ENCODE data around the gene MXD4. TPM values are rescaled to one million over a fixed set of nuclear protein-coding genes. Genes with fewer than 3 reads are reported as not detected.
A peak's percentile ranks its signal among the peaks of the same experiment; 100 is the strongest.

MXD4 gene
- total and polyA plus RNA-seq, 9 of the 15 experiments (the other 6 are each of a cell fraction or from before 2014, with no cell fraction given) = 0.06 to 13.5 (median 5.9) TPM

DNA sequence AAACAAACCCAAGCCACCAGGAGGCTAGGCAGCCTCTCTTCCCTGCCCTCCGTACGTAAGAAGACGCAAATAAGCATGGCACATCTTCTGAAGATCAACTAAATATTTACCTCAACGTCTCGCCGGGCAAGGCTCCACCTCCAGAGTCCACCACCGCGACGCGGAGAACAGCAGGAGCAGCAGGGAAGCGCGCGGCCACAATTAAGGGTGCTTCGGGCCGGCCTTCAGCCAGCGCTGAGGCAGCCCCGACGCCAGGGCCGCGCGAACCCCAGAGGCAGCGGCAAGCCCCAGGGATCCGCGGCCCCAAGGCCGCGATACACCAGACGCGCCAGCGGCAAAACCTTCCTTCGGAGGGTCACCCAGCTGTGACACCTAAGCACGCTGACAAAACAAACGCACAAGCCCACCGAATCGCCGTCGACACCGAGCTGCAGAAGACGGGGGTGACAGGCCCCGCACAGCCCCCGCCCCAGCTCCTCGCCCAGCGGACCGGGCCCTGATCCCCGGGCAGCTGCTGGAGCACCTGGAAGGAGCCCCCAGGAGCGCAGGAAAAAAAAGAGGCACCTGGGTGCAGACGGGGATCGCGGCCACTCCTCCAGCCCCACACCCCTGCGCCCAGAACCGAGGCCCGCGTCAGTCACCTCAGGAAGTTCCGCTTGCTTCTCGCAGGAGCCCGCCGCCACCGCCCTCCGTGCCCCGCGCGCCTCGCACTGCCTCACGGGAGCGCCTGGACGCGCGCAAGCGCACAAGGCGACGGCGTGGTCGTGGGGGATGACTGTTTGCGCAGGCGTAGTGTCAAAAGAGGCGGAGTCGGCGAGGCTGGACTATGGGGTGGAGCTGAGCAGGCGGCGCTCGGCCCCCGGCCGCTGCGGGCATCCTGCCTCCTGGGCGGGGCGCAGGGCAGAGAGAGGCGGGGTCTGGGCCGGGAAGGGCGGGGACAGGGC lies 20.2 kb downstream of the MXD4 start, which contains the start of the genes HAUS3 and POLN (continued):
- TF ChIP-seq, protein P1, sequence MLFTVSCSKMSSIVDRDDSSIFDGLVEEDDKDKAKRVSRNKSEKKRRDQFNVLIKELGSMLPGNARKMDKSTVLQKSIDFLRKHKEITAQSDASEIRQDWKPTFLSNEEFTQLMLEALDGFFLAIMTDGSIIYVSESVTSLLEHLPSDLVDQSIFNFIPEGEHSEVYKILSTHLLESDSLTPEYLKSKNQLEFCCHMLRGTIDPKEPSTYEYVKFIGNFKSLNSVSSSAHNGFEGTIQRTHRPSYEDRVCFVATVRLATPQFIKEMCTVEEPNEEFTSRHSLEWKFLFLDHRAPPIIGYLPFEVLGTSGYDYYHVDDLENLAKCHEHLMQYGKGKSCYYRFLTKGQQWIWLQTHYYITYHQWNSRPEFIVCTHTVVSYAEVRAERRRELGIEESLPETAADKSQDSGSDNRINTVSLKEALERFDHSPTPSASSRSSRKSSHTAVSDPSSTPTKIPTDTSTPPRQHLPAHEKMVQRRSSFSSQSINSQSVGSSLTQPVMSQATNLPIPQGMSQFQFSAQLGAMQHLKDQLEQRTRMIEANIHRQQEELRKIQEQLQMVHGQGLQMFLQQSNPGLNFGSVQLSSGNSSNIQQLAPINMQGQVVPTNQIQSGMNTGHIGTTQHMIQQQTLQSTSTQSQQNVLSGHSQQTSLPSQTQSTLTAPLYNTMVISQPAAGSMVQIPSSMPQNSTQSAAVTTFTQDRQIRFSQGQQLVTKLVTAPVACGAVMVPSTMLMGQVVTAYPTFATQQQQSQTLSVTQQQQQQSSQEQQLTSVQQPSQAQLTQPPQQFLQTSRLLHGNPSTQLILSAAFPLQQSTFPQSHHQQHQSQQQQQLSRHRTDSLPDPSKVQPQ (CRISPR knock-in tag; IDR thresholded peaks at IDR 0.05; ENCODE audit: borderline replicate concordance) = no peak
- TF ChIP-seq, protein P2, sequence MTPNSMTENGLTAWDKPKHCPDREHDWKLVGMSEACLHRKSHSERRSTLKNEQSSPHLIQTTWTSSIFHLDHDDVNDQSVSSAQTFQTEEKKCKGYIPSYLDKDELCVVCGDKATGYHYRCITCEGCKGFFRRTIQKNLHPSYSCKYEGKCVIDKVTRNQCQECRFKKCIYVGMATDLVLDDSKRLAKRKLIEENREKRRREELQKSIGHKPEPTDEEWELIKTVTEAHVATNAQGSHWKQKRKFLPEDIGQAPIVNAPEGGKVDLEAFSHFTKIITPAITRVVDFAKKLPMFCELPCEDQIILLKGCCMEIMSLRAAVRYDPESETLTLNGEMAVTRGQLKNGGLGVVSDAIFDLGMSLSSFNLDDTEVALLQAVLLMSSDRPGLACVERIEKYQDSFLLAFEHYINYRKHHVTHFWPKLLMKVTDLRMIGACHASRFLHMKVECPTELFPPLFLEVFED (CRISPR knock-in tag; conservative IDR thresholded peaks at IDR 0.05) = no peak
- TF ChIP-seq RBFOX2 (IDR thresholded peaks at IDR 0.05; ENCODE audit: low read depth, low read length) (peak; percentile 93), KAT7 (CRISPR knock-in tag; IDR thresholded peaks at IDR 0.05; ENCODE audit: borderline replicate concordance) (peak; percentile 90), ZNF79 (CRISPR knock-in tag; IDR thresholded peaks at IDR 0.05; ENCODE audit: low read depth) (no peak), CCNT2 (IDR thresholded peaks at IDR 0.05; ENCODE audit: borderline replicate concordance, extremely low read depth, insufficient read length, low read depth, low read length) (peak; percentile 66), ZC3H4 (CRISPR knock-in tag; IDR thresholded peaks at IDR 0.05; ENCODE audit: borderline replicate concordance) (no peak), ZFP30 (CRISPR knock-in tag; IDR thresholded peaks at IDR 0.05; ENCODE audit: borderline replicate concordance) (no peak), ZNF175 (CRISPR knock-in tag; IDR thresholded peaks at IDR 0.05; ENCODE audit: low read depth) (no peak), ELF2 (CRISPR knock-in tag; IDR thresholded peaks at IDR 0.05) (peak; percentile 54; the same call in 1 of the 2 replicates), SP1 (CRISPR knock-in tag; IDR thresholded peaks at IDR 0.05) (peak; percentile 93), JUN (IDR thresholded peaks at IDR 0.05; ENCODE audit: borderline replicate concordance, low read depth, low read length) (0 out of 2 replicates have a peak, but pooled peaks have one; percentile 29), JUN (CRISPR knock-in tag; IDR thresholded peaks at IDR 0.05; ENCODE audit: borderline replicate concordance) (peak; percentile 81; the same call in 1 of the 2 replicates), NRF1 (conservative IDR thresholded peaks at IDR 0.05 in 1 of 2, IDR thresholded peaks at IDR 0.05 in 1 of 2) (peak; percentile 99), FOXM1 (IDR thresholded peaks at IDR 0.05; ENCODE audit: low read depth) (no peak), FOXM1 (CRISPR knock-in tag; IDR thresholded peaks at IDR 0.05; ENCODE audit: low read depth) (0 out of 2 replicates have a peak, but pooled peaks have one; percentile 23), MTA2 (IDR thresholded peaks at IDR 0.05; ENCODE audit: low read depth) (no peak)
- TF ChIP-seq, protein P3, sequence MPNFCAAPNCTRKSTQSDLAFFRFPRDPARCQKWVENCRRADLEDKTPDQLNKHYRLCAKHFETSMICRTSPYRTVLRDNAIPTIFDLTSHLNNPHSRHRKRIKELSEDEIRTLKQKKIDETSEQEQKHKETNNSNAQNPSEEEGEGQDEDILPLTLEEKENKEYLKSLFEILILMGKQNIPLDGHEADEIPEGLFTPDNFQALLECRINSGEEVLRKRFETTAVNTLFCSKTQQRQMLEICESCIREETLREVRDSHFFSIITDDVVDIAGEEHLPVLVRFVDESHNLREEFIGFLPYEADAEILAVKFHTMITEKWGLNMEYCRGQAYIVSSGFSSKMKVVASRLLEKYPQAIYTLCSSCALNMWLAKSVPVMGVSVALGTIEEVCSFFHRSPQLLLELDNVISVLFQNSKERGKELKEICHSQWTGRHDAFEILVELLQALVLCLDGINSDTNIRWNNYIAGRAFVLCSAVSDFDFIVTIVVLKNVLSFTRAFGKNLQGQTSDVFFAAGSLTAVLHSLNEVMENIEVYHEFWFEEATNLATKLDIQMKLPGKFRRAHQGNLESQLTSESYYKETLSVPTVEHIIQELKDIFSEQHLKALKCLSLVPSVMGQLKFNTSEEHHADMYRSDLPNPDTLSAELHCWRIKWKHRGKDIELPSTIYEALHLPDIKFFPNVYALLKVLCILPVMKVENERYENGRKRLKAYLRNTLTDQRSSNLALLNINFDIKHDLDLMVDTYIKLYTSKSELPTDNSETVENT (CRISPR knock-in tag; IDR thresholded peaks at IDR 0.05) = peak; percentile 95
- TF ChIP-seq, protein P4, sequence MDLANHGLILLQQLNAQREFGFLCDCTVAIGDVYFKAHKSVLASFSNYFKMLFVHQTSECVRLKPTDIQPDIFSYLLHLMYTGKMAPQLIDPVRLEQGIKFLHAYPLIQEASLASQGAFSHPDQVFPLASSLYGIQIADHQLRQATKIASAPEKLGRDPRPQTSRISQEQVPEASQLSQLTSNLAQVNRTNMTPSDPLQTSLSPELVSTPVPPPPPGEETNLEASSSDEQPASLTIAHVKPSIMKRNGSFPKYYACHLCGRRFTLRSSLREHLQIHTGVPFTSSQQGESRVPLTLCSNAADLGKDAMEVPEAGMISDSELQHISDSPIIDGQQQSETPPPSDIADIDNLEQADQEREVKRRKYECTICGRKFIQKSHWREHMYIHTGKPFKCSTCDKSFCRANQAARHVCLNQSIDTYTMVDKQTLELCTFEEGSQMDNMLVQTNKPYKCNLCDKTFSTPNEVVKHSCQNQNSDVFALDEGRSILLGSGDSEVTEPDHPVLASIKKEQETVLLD (IDR thresholded peaks at IDR 0.05) = peak; percentile 91

All from K562 (cell line).